ENCODE data around the gene ZNF19. TPM values are rescaled to one million over a fixed set of nuclear protein-coding genes. Genes with fewer than 3 reads are reported as not detected.

Gene ZNF19
- total RNA-seq, 4 donors from 2014 or later = 11.6 to 39.8 (median 22.5) TPM

- 0 to 3% methylated on average over 3 of the region's 3 CpGs for WGBS, 2 donors (ENCODE audit: low coverage in 1 of 2)
- Histone ChIP-seq H3K4me3 (no peak overlapping the region), H3K4me1 (no peaks in the 10 kb centered on the region), H3K27me3 (no peaks in the 10 kb centered on the region), H3K9me3 (no peaks in the 10 kb centered on the region), H3K36me3 (no peaks in the 10 kb centered on the region), H3K27ac (no peak overlapping the region)
- intact Hi-C loops (cut with DNase I; ENCODE audit: low total_unique reads) (loop anchor here (5.0 kb wide), 1 partner anchor 88 kb away; no protein-coding TSS in a partner anchor), in situ Hi-C loops (cut with MboI; ENCODE audit: low pct_ligation_motif_present in 1 of 4, low pct_unique_long_range_greater_than_20kb in 1 of 4, low sequenced_read_pairs in 3 of 4) (loop anchor here in 3 of 4 donors (5.0 kb wide), 3 partner anchors 78 to 88 kb away; no protein-coding TSS in a partner anchor)
- no peak for TF ChIP-seq POLR2AphosphoS5 (IDR thresholded peaks at IDR 0.05)
- TF ChIP-seq CTCF (IDR thresholded peaks at IDR 0.05) = peak; percentile 53 to 62 (median 59)
- DNase-seq = peak; percentile 26
Observed at GRCh38 chr16:71499775-71500364, 10.7 kb upstream of the ZNF19 start.

- no peak overlapping the region for H3K27ac ChIP-seq
- no peaks in the 10 kb centered on the region for H3K4me1 ChIP-seq
- TF ChIP-seq POLR2A (IDR thresholded peaks at IDR 0.05) (no peak), POLR2AphosphoS5 (IDR thresholded peaks at IDR 0.05) (no peak), EP300 (IDR thresholded peaks at IDR 0.05; ENCODE audit: low read depth) (no peak), CTCF (IDR thresholded peaks at IDR 0.05) (no peak)
- H3K36me3 ChIP-seq = no peaks in the 10 kb centered on the region
- in situ Hi-C loops (cut with MboI; ENCODE audit: low pct_ligation_motif_present in 1 of 4, low pct_unique_long_range_greater_than_20kb in 1 of 4, low sequenced_read_pairs in 3 of 4) (loop anchor here in 2 of 4 donors (5.0 kb wide), 2 partner anchors 81 to 86 kb away; no protein-coding TSS in a partner anchor), intact Hi-C loops (cut with DNase I; ENCODE audit: low total_unique reads) (loop anchor here (5.0 kb wide), 1 partner anchor 86 kb away; no protein-coding TSS in a partner anchor)
- H3K9me3 ChIP-seq = no peaks in the 10 kb centered on the region
- H3K27me3 ChIP-seq = no peaks in the 10 kb centered on the region
- 75% methylated on average over 3 of the region's 3 CpGs; no CpG with 5 or more reads in 1 of the 2 donors for WGBS, 2 donors (ENCODE audit: low coverage in 1 of 2)
- no peak overlapping the region for H3K4me3 ChIP-seq
- DNase-seq = no peak
Observed at GRCh38 chr16:71498031-71498430, 8.9 kb upstream of the ZNF19 start.

GRCh38 chr16:71493213-71493612 is 4.1 kb upstream of the ZNF19 start:
- no peak for DNase-seq
- H3K27me3 ChIP-seq = no peaks in the 10 kb centered on the region
- no peak overlapping the region for H3K27ac ChIP-seq
- no peaks in the 10 kb centered on the region for H3K9me3 ChIP-seq
- 60 to 75% methylated on average over 3 of the region's 3 CpGs for WGBS, 2 donors (ENCODE audit: low coverage in 1 of 2)
- TF ChIP-seq POLR2A (IDR thresholded peaks at IDR 0.05) (no peak), POLR2AphosphoS5 (IDR thresholded peaks at IDR 0.05) (no peak), CTCF (IDR thresholded peaks at IDR 0.05) (no peak), EP300 (IDR thresholded peaks at IDR 0.05; ENCODE audit: low read depth) (no peak)
- H3K4me3 ChIP-seq = no peak overlapping the region
- intact Hi-C loops (cut with DNase I; ENCODE audit: low total_unique reads) (no loop called here), in situ Hi-C loops (cut with MboI; ENCODE audit: low pct_ligation_motif_present in 1 of 4, low pct_unique_long_range_greater_than_20kb in 1 of 4, low sequenced_read_pairs in 3 of 4) (no loop called here)
- H3K36me3 ChIP-seq = no peaks in the 10 kb centered on the region
- H3K4me1 ChIP-seq = no peaks in the 10 kb centered on the region

- Histone ChIP-seq H3K27ac (no peak overlapping the region), H3K4me3 (no peak overlapping the region), H3K36me3 (no peaks in the 10 kb centered on the region), H3K27me3 (no peaks in the 10 kb centered on the region), H3K9me3 (no peaks in the 10 kb centered on the region), H3K4me1 (no peaks in the 10 kb centered on the region)
- no peak for DNase-seq
- intact Hi-C loops (cut with DNase I; ENCODE audit: low total_unique reads) = no loop called here
- TF ChIP-seq EP300 (IDR thresholded peaks at IDR 0.05; ENCODE audit: low read depth) (no peak), CTCF (IDR thresholded peaks at IDR 0.05) (no peak), POLR2A (IDR thresholded peaks at IDR 0.05) (no peak)
- 76% methylated on average over 2 of the region's 2 CpGs for WGBS, 2 donors (ENCODE audit: low coverage in 1 of 2)
- in situ Hi-C loops (cut with MboI; ENCODE audit: low pct_ligation_motif_present in 1 of 4, low pct_unique_long_range_greater_than_20kb in 1 of 4, low sequenced_read_pairs in 3 of 4) = no loop called here
Observed at GRCh38 chr16:71492786-71493185, 3.7 kb upstream of the ZNF19 start.
